Thyroid gland (tissue), 4 donors: ENCODE measurements around the gene CLEC4D.

Experiments used
- CTCF ChIP-seq, 6 experiments: fragments of 200-600 bp in 3 of 6; fragments of 450-650 bp in 3 of 6; sonication (generic) in 3 of 6; IDR thresholded peaks; one replicate each; pipeline ENCODE4 v1.5.1; 2016 to 2019; ENCODE audit warnings: antibody characterized with exemption in 6 of 6, mild to moderate bottlenecking in 2 of 6, inconsistent platforms in 1 of 6, moderate library complexity in 1 of 6
- POLR2A ChIP-seq, 2 donors: fragments of 450-650 bp; IDR thresholded peaks; one replicate each; pipeline ENCODE4 v1.6.1; 2017; ENCODE audit warnings: antibody characterized with exemption in 2 of 2, mild to moderate bottlenecking in 2 of 2, moderate library complexity in 1 of 2

- no peak for TF ChIP-seq CTCF (IDR thresholded peaks at IDR 0.05)
- TF ChIP-seq POLR2A (IDR thresholded peaks at IDR 0.05): no peak
These were observed 4.1 kb upstream of the CLEC4D start for GRCh38 chr12:8508910-8509841.
